Measurements from ENCODE around the gene SGCE. TPM values are rescaled to one million over a fixed set of nuclear protein-coding genes. Genes with fewer than 3 reads are reported as not detected.

The SGCE gene
- total RNA-seq, 1 experiment from 2014 or later, result 56.2 TPM

- POLR2A ChIA-PET, result interaction anchor here (0.6 kb wide), 1 partner anchor 130 kb away, joined by 4 read pairs; no protein-coding TSS in a partner anchor
- Mint-ChIP-seq H3K27me3 (ENCODE audit: insufficient read depth, unreplicated experiment) (no peaks in the 10 kb centered on the region), H3K4me3 (ENCODE audit: unreplicated experiment) (no peak overlapping the region), H3K4me1 (ENCODE audit: low read depth, unreplicated experiment) (no peaks in the 10 kb centered on the region), H3K27ac (ENCODE audit: unreplicated experiment) (no peak overlapping the region), H3K36me3 (ENCODE audit: insufficient read depth, unreplicated experiment) (no peaks in the 10 kb centered on the region), H3K9me3 (ENCODE audit: unreplicated experiment) (no peaks in the 10 kb centered on the region)
- H3K4me3 ChIP-seq (ENCODE audit: low read depth, low read length), result no peak overlapping the region
- intact Hi-C loops (cut with micrococcal nuclease; ENCODE audit: unreplicated experiment), result no loop called here
- DNase-seq, result no peak
- H3K4me1 ChIP-seq, result no peaks in the 10 kb centered on the region
- CTCF ChIA-PET, result interaction anchor here (0.8 kb wide), 1 partner anchor 12 kb away, joined by 11 read pairs; no protein-coding TSS in a partner anchor
- no peak for TF ChIP-seq CTCF (IDR thresholded peaks at IDR 0.05; ENCODE audit: insufficient read depth in 1 of 2, low read depth in 1 of 2, low read length in 1 of 2, severe bottlenecking in 1 of 2, unreplicated experiment in 1 of 2)
- H3K36me3 ChIP-seq (ENCODE audit: control insufficient read depth, insufficient read depth, low read length), result no peaks in the 10 kb centered on the region
- no TSS peak for BruUV-seq (replicated peaks)
- H3K27me3 ChIP-seq (replicated peaks; ENCODE audit: control insufficient read depth, insufficient read depth, low read length), result no peaks in the 10 kb centered on the region
- no peaks in the 10 kb centered on the region for H3K9me3 ChIP-seq
Observed at GRCh38 chr7:94642838-94643653, 12.9 kb downstream of the SGCE start.

GRCh38 chr7:94639384-94639783, 16.5 kb downstream of the SGCE start:
- Mint-ChIP-seq H3K4me3 (ENCODE audit: unreplicated experiment) (no peak overlapping the region), H3K36me3 (ENCODE audit: insufficient read depth, unreplicated experiment) (no peaks in the 10 kb centered on the region), H3K27me3 (ENCODE audit: insufficient read depth, unreplicated experiment) (no peaks in the 10 kb centered on the region), H3K27ac (ENCODE audit: unreplicated experiment) (no peak overlapping the region), H3K4me1 (ENCODE audit: low read depth, unreplicated experiment) (no peaks in the 10 kb centered on the region), H3K9me3 (ENCODE audit: unreplicated experiment) (no peaks in the 10 kb centered on the region)
- BruUV-seq (replicated peaks), result no TSS peak
- no peaks in the 10 kb centered on the region for H3K36me3 ChIP-seq (ENCODE audit: control insufficient read depth, insufficient read depth, low read length)
- TF ChIP-seq CTCF (IDR thresholded peaks at IDR 0.05; ENCODE audit: insufficient read depth in 1 of 2, low read depth in 1 of 2, low read length in 1 of 2, severe bottlenecking in 1 of 2, unreplicated experiment in 1 of 2), result no peak
- H3K9me3 ChIP-seq, result no peaks in the 10 kb centered on the region
- DNase-seq, result no peak
- ChIA-PET CTCF (no interaction called here), POLR2A (interaction anchor here (0.6 kb wide), 1 partner anchor 1000 kb away, joined by 3 read pairs; no protein-coding TSS in a partner anchor)
- intact Hi-C loops (cut with micrococcal nuclease; ENCODE audit: unreplicated experiment), result no loop called here
- no peaks in the 10 kb centered on the region for H3K27me3 ChIP-seq (replicated peaks; ENCODE audit: control insufficient read depth, insufficient read depth, low read length)
- no peak overlapping the region for H3K4me3 ChIP-seq (ENCODE audit: low read depth, low read length)
- no peaks in the 10 kb centered on the region for H3K4me1 ChIP-seq

GRCh38 chr7:94635687-94636086, 20.2 kb downstream of the SGCE start:
- DNase-seq, result no peak
- Histone ChIP-seq H3K9me3 (no peaks in the 10 kb centered on the region), H3K4me3 (ENCODE audit: low read depth, low read length) (no peak overlapping the region), H3K4me1 (0 out of 2 replicates have a peak, but pooled peaks cover 6% of the 10 kb centered on the region), H3K27me3 (replicated peaks; ENCODE audit: control insufficient read depth, insufficient read depth, low read length) (no peaks in the 10 kb centered on the region), H3K36me3 (ENCODE audit: control insufficient read depth, insufficient read depth, low read length) (no peaks in the 10 kb centered on the region)
- Mint-ChIP-seq H3K9me3 (ENCODE audit: unreplicated experiment) (no peaks in the 10 kb centered on the region), H3K36me3 (ENCODE audit: insufficient read depth, unreplicated experiment) (no peaks in the 10 kb centered on the region), H3K4me3 (ENCODE audit: unreplicated experiment) (no peak overlapping the region), H3K27ac (ENCODE audit: unreplicated experiment) (no peak overlapping the region), H3K4me1 (ENCODE audit: low read depth, unreplicated experiment) (no peaks in the 10 kb centered on the region), H3K27me3 (ENCODE audit: insufficient read depth, unreplicated experiment) (no peaks in the 10 kb centered on the region)
- no TSS peak for BruUV-seq (replicated peaks)
- no peak for TF ChIP-seq CTCF (IDR thresholded peaks at IDR 0.05; ENCODE audit: insufficient read depth in 1 of 2, low read depth in 1 of 2, low read length in 1 of 2, severe bottlenecking in 1 of 2, unreplicated experiment in 1 of 2)
- CTCF ChIA-PET, result no interaction called here
- intact Hi-C loops (cut with micrococcal nuclease; ENCODE audit: unreplicated experiment), result no loop called here
- POLR2A ChIA-PET, result no interaction called here
